ENCODE results near the gene LYZL2.
A peak's percentile ranks its signal among the peaks of the same experiment; 100 is the strongest.
"Not testable (repeated sequence)": the region's sequence is repeated elsewhere in the genome, so short reads cannot be mapped to it uniquely, and the experiment has no call there.

The LYZL2 gene

GRCh38 chr10:30629653-30630052, at the start of gene LYZL2:
Gene LYZL2 (minus strand): TSS chr10:30629753. CDS start chr10:30626915, 2,838 bp downstream.
- DNase-seq (ENCODE audit: low read depth in 2 of 2) = no peak

- not testable (repeated sequence) for DNase-seq (ENCODE audit: low read depth in 2 of 2)
These were observed 48.1 kb upstream of the LYZL2 start for GRCh38 chr10:30677616-30678015.

- not testable (repeated sequence) for DNase-seq (ENCODE audit: low read depth in 2 of 2)
These were observed 47.6 kb upstream of the LYZL2 start for GRCh38 chr10:30677146-30677545.

GRCh38 chr10:30675791-30676718, 46.5 kb upstream of the LYZL2 start:
- no peak for DNase-seq (ENCODE audit: low read depth in 2 of 2)

GRCh38 chr10:30674796-30675195, 45.2 kb upstream of the LYZL2 start:
- no peak for DNase-seq (ENCODE audit: low read depth in 2 of 2)

GRCh38 chr10:30673262-30673661, 43.7 kb upstream of the LYZL2 start:
- not testable (repeated sequence) for DNase-seq (ENCODE audit: low read depth in 2 of 2)

GRCh38 chr10:30672338-30672737, 42.8 kb upstream of the LYZL2 start:
- not testable (repeated sequence) for DNase-seq (ENCODE audit: low read depth in 2 of 2)

GRCh38 chr10:30671026-30671616, 41.6 kb upstream of the LYZL2 start:
- peak in 1 of 2 donors; percentile 9 for DNase-seq (ENCODE audit: low read depth in 2 of 2)

- not testable (repeated sequence) for DNase-seq (ENCODE audit: low read depth in 2 of 2)
These were observed 38.4 kb upstream of the LYZL2 start for GRCh38 chr10:30667982-30668381.

- not testable (repeated sequence) for DNase-seq (ENCODE audit: low read depth in 2 of 2)
These were observed 33.9 kb upstream of the LYZL2 start for GRCh38 chr10:30663403-30663802.

- DNase-seq (ENCODE audit: low read depth in 2 of 2) = no peak
These were observed 33.3 kb upstream of the LYZL2 start for GRCh38 chr10:30662814-30663213.

GRCh38 chr10:30660314-30660713, 30.8 kb upstream of the LYZL2 start:
- DNase-seq (ENCODE audit: low read depth in 2 of 2) = not testable (repeated sequence)

GRCh38 chr10:30656233-30656632, 26.7 kb upstream of the LYZL2 start:
- no peak for DNase-seq (ENCODE audit: low read depth in 2 of 2)

GRCh38 chr10:30655001-30655400, 25.4 kb upstream of the LYZL2 start:
- not testable (repeated sequence) for DNase-seq (ENCODE audit: low read depth in 2 of 2)

- not testable (repeated sequence) for DNase-seq (ENCODE audit: low read depth in 2 of 2)
These were observed 22.2 kb upstream of the LYZL2 start for GRCh38 chr10:30651470-30652397.

GRCh38 chr10:30647089-30647488, 17.5 kb upstream of the LYZL2 start:
- no peak for DNase-seq (ENCODE audit: low read depth in 2 of 2)

GRCh38 chr10:30645340-30645827, 15.8 kb upstream of the LYZL2 start:
- no peak for DNase-seq (ENCODE audit: low read depth in 2 of 2)

- DNase-seq (ENCODE audit: low read depth in 2 of 2) = not testable (repeated sequence)
These were observed 14.9 kb upstream of the LYZL2 start for GRCh38 chr10:30644408-30644861.

- not testable (repeated sequence) for DNase-seq (ENCODE audit: low read depth in 2 of 2)
These were observed 14.1 kb upstream of the LYZL2 start for GRCh38 chr10:30643557-30644199.

GRCh38 chr10:30642856-30643255, 13.3 kb upstream of the LYZL2 start:
- not testable (repeated sequence) for DNase-seq (ENCODE audit: low read depth in 2 of 2)
